ENCODE results near the gene NTSR1. TPM values are rescaled to one million over a fixed set of nuclear protein-coding genes. Genes with fewer than 3 reads are reported as not detected.

NTSR1 gene
- polyA plus RNA-seq, 4 donors = 0.34 to 1.2 TPM; not detected in 2

DNA sequence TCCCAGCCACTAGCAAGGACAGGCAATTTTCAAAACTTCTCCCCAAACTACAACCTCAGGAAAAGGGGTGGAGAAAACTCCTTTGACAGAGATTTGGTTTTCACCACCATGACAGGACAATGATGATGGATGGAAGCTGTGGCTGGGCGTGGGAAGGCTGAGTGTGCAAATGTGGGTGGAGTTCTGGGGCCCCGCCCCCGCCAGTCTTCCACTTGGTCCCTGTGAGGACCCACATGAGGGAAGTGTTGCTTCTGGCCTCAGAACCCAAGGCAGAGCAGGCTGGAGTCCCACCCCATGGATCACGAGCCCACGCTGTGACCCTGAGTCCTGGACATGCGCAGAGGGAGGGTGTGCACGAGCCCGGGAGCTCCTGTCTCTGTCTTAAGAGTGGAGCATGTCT, 66.1 kb downstream of the NTSR1 start:
- FAIRE-seq (no peak), DNase-seq (no peak)
- Histone ChIP-seq H3K27me3 (ENCODE audit: control insufficient read depth in 3 of 3, insufficient read depth in 3 of 3, low read length in 3 of 3) (no peaks in the 10 kb centered on the region), H3K4me3 (ENCODE audit: low read depth in 1 of 3, low read length in 3 of 3) (no peak overlapping the region), H3K4me1 (ENCODE audit: control insufficient read depth in 3 of 3, insufficient read depth in 2 of 3, low read depth in 1 of 3, low read length in 2 of 3) (peaks cover 0 to 3% (median 0%) of the 10 kb centered on the region in 3 donors), H3K36me3 (ENCODE audit: control insufficient read depth in 3 of 3, insufficient read depth in 2 of 3, low read depth in 1 of 3, low read length in 3 of 3) (no peaks in the 10 kb centered on the region), H3K9me3 (ENCODE audit: control insufficient read depth in 2 of 2, insufficient read depth in 1 of 2, low read depth in 1 of 2, low read length in 1 of 2) (no peaks in the 10 kb centered on the region), H3K27ac (ENCODE audit: low read depth in 1 of 3, low read length in 2 of 3) (no peak overlapping the region)
- 66 to 95% (median 79%) methylated on average over 6 to 8 of the region's 8 CpGs for WGBS, 3 donors

GRCh38 chr20:62775206-62775605, 66.6 kb downstream of the NTSR1 start:
- WGBS, 3 donors = 89 to 96% (median 91%) methylated on average over 9 of the region's 9 CpGs
- H3K4me1 ChIP-seq (ENCODE audit: control insufficient read depth in 3 of 3, insufficient read depth in 2 of 3, low read depth in 1 of 3, low read length in 2 of 3) = peaks cover 0 to 3% (median 0%) of the 10 kb centered on the region in 3 donors
- DNase-seq (no peak), FAIRE-seq (no peak)
- no peaks in the 10 kb centered on the region for H3K27me3 ChIP-seq (ENCODE audit: control insufficient read depth in 3 of 3, insufficient read depth in 3 of 3, low read length in 3 of 3)
- H3K36me3 ChIP-seq (ENCODE audit: control insufficient read depth in 3 of 3, insufficient read depth in 2 of 3, low read depth in 1 of 3, low read length in 3 of 3) = no peaks in the 10 kb centered on the region
- no peaks in the 10 kb centered on the region for H3K9me3 ChIP-seq (ENCODE audit: control insufficient read depth in 2 of 2, insufficient read depth in 1 of 2, low read depth in 1 of 2, low read length in 1 of 2)
- H3K4me3 ChIP-seq (ENCODE audit: low read depth in 1 of 3, low read length in 3 of 3) = no peak overlapping the region
- H3K27ac ChIP-seq (ENCODE audit: low read depth in 1 of 3, low read length in 2 of 3) = no peak overlapping the region

- FAIRE-seq = no peak
- WGBS, 3 donors = 59 to 85% (median 71%) methylated on average over 22 to 24 of the region's 24 CpGs
- Histone ChIP-seq H3K4me3 (ENCODE audit: low read depth in 1 of 3, low read length in 3 of 3) (peak overlapping the region in 1 of 3 donors; percentile 65), H3K4me1 (ENCODE audit: control insufficient read depth in 3 of 3, insufficient read depth in 2 of 3, low read depth in 1 of 3, low read length in 2 of 3) (peaks cover 0 to 3% (median 0%) of the 10 kb centered on the region in 3 donors), H3K27ac (ENCODE audit: low read depth in 1 of 3, low read length in 2 of 3) (peak overlapping the region in 2 of 3 donors; percentile 87 to 90), H3K36me3 (ENCODE audit: control insufficient read depth in 3 of 3, insufficient read depth in 2 of 3, low read depth in 1 of 3, low read length in 3 of 3) (no peaks in the 10 kb centered on the region), H3K9me3 (ENCODE audit: control insufficient read depth in 2 of 2, insufficient read depth in 1 of 2, low read depth in 1 of 2, low read length in 1 of 2) (no peaks in the 10 kb centered on the region), H3K27me3 (ENCODE audit: control insufficient read depth in 3 of 3, insufficient read depth in 3 of 3, low read length in 3 of 3) (no peaks in the 10 kb centered on the region)
- no peak for DNase-seq
These were observed 67.5 kb downstream of the NTSR1 start for GRCh38 chr20:62776035-62776691.

GRCh38 chr20:62776692-62777527, 68.3 kb downstream of the NTSR1 start:
- 48 to 60% (median 52%) methylated on average over 13 to 14 of the region's 14 CpGs for WGBS, 3 donors
- no peaks in the 10 kb centered on the region for H3K36me3 ChIP-seq (ENCODE audit: control insufficient read depth in 3 of 3, insufficient read depth in 2 of 3, low read depth in 1 of 3, low read length in 3 of 3)
- H3K27ac ChIP-seq (ENCODE audit: low read depth in 1 of 3, low read length in 2 of 3) = peak overlapping the region in 2 of 3 donors; percentile 87 to 90
- H3K4me3 ChIP-seq (ENCODE audit: low read depth in 1 of 3, low read length in 3 of 3) = peak overlapping the region in 1 of 3 donors; percentile 65
- no peaks in the 10 kb centered on the region for H3K27me3 ChIP-seq (ENCODE audit: control insufficient read depth in 3 of 3, insufficient read depth in 3 of 3, low read length in 3 of 3)
- H3K9me3 ChIP-seq (ENCODE audit: control insufficient read depth in 2 of 2, insufficient read depth in 1 of 2, low read depth in 1 of 2, low read length in 1 of 2) = no peaks in the 10 kb centered on the region
- FAIRE-seq = no peak
- DNase-seq = peak; percentile 42 to 90
- H3K4me1 ChIP-seq (ENCODE audit: control insufficient read depth in 3 of 3, insufficient read depth in 2 of 3, low read depth in 1 of 3, low read length in 2 of 3) = peaks cover 0 to 3% (median 0%) of the 10 kb centered on the region in 3 donors

DNA sequence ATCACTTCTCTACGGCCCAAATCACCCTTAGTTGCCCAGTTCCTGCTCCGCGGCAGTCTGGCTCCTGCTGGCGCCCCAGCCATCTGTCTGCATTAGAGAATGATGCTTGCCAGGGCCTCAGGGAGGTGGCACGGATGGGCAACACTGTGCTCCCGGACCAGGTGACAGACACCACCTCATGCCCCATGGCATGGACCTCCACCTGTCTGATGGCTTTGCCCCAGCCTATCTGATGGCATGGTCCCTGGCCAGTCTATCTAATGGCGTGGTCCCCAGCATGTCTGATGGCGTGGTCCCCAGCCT, 68.8 kb downstream of the NTSR1 start:
- no peak overlapping the region for H3K27ac ChIP-seq (ENCODE audit: low read depth in 1 of 3, low read length in 2 of 3)
- no peaks in the 10 kb centered on the region for H3K36me3 ChIP-seq (ENCODE audit: control insufficient read depth in 3 of 3, insufficient read depth in 2 of 3, low read depth in 1 of 3, low read length in 3 of 3)
- H3K4me1 ChIP-seq (ENCODE audit: control insufficient read depth in 3 of 3, insufficient read depth in 2 of 3, low read depth in 1 of 3, low read length in 2 of 3) = peaks cover 0 to 3% (median 0%) of the 10 kb centered on the region in 3 donors
- H3K27me3 ChIP-seq (ENCODE audit: control insufficient read depth in 3 of 3, insufficient read depth in 3 of 3, low read length in 3 of 3) = no peaks in the 10 kb centered on the region
- no peak for FAIRE-seq
- no peak for DNase-seq
- WGBS, 3 donors = 89 to 91% (median 91%) methylated on average over 8 of the region's 8 CpGs
- no peaks in the 10 kb centered on the region for H3K9me3 ChIP-seq (ENCODE audit: control insufficient read depth in 2 of 2, insufficient read depth in 1 of 2, low read depth in 1 of 2, low read length in 1 of 2)
- no peak overlapping the region for H3K4me3 ChIP-seq (ENCODE audit: low read depth in 1 of 3, low read length in 3 of 3)

GRCh38 chr20:62778058-62778457, 69.4 kb downstream of the NTSR1 start:
- H3K9me3 ChIP-seq (ENCODE audit: control insufficient read depth in 2 of 2, insufficient read depth in 1 of 2, low read depth in 1 of 2, low read length in 1 of 2) = no peaks in the 10 kb centered on the region
- H3K4me1 ChIP-seq (ENCODE audit: control insufficient read depth in 3 of 3, insufficient read depth in 2 of 3, low read depth in 1 of 3, low read length in 2 of 3) = peaks cover 0 to 3% (median 0%) of the 10 kb centered on the region in 3 donors
- H3K4me3 ChIP-seq (ENCODE audit: low read depth in 1 of 3, low read length in 3 of 3) = no peak overlapping the region
- no peak overlapping the region for H3K27ac ChIP-seq (ENCODE audit: low read depth in 1 of 3, low read length in 2 of 3)
- no peaks in the 10 kb centered on the region for H3K27me3 ChIP-seq (ENCODE audit: control insufficient read depth in 3 of 3, insufficient read depth in 3 of 3, low read length in 3 of 3)
- no peaks in the 10 kb centered on the region for H3K36me3 ChIP-seq (ENCODE audit: control insufficient read depth in 3 of 3, insufficient read depth in 2 of 3, low read depth in 1 of 3, low read length in 3 of 3)
- DNase-seq (no peak), FAIRE-seq (no peak)
- WGBS, 3 donors = 89 to 94% (median 93%) methylated on average over 9 of the region's 9 CpGs

GRCh38 chr20:62778601-62779416, 70.2 kb downstream of the NTSR1 start:
- FAIRE-seq (no peak), DNase-seq (no peak)
- Histone ChIP-seq H3K4me1 (ENCODE audit: control insufficient read depth in 3 of 3, insufficient read depth in 2 of 3, low read depth in 1 of 3, low read length in 2 of 3) (peaks cover 0 to 3% (median 0%) of the 10 kb centered on the region in 3 donors), H3K4me3 (ENCODE audit: low read depth in 1 of 3, low read length in 3 of 3) (no peak overlapping the region), H3K36me3 (ENCODE audit: control insufficient read depth in 3 of 3, insufficient read depth in 2 of 3, low read depth in 1 of 3, low read length in 3 of 3) (no peaks in the 10 kb centered on the region), H3K27ac (ENCODE audit: low read depth in 1 of 3, low read length in 2 of 3) (no peak overlapping the region), H3K9me3 (ENCODE audit: control insufficient read depth in 2 of 2, insufficient read depth in 1 of 2, low read depth in 1 of 2, low read length in 1 of 2) (no peaks in the 10 kb centered on the region), H3K27me3 (ENCODE audit: control insufficient read depth in 3 of 3, insufficient read depth in 3 of 3, low read length in 3 of 3) (no peaks in the 10 kb centered on the region)
- 59 to 73% (median 61%) methylated on average over 24 of the region's 24 CpGs for WGBS, 3 donors

DNA sequence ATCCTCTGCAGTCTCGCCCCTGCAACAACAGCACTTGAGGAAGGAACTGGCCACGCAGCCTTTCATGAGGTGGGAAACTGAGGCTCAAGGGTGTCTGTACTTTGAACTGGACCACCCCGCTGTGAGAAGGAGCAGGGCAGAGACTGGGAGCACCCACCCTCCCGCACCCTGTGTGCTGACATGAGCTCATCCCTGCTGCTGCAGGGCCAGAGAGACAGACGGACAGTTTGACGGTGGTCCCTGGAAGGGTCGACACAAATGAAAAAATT, 70.7 kb downstream of the NTSR1 start:
- H3K36me3 ChIP-seq (ENCODE audit: control insufficient read depth in 3 of 3, insufficient read depth in 2 of 3, low read depth in 1 of 3, low read length in 3 of 3) = no peaks in the 10 kb centered on the region
- whole genome bisulfite sequencing, 3 donors = 60 to 83% (median 60%) methylated on average over 7 of the region's 7 CpGs
- H3K27me3 ChIP-seq (ENCODE audit: control insufficient read depth in 3 of 3, insufficient read depth in 3 of 3, low read length in 3 of 3) = no peaks in the 10 kb centered on the region
- H3K4me3 ChIP-seq (ENCODE audit: low read depth in 1 of 3, low read length in 3 of 3) = no peak overlapping the region
- DNase-seq (no peak), FAIRE-seq (no peak)
- no peak overlapping the region for H3K27ac ChIP-seq (ENCODE audit: low read depth in 1 of 3, low read length in 2 of 3)
- no peaks in the 10 kb centered on the region for H3K9me3 ChIP-seq (ENCODE audit: control insufficient read depth in 2 of 2, insufficient read depth in 1 of 2, low read depth in 1 of 2, low read length in 1 of 2)
- peaks cover 0 to 3% (median 0%) of the 10 kb centered on the region in 3 donors for H3K4me1 ChIP-seq (ENCODE audit: control insufficient read depth in 3 of 3, insufficient read depth in 2 of 3, low read depth in 1 of 3, low read length in 2 of 3)
